KMS-11 (cell line): ENCODE data around the gene CDK14.

ENCODE experiments used
- H2AFZ ChIP-seq: fragments of 200-600 bp; sonication (generic); 2 replicates; pipeline ENCODE4 v1.6.1; 2016; ENCODE audit warnings: antibody characterized with exemption, mixed run types, low read depth
- H3K27ac ChIP-seq: fragments of 200-600 bp; sonication (generic); 2 replicates; pipeline ENCODE4 v1.6.1; 2016; ENCODE audit warnings: mild to moderate bottlenecking, mixed run types
- H3K27me3 ChIP-seq: fragments of 200-600 bp; sonication (generic); 2 replicates; pipeline ENCODE4 v1.6.1; 2017; ENCODE audit warnings: mild to moderate bottlenecking, low read depth, mixed run types, moderate library complexity; ENCODE audit not compliant: insufficient read depth
- H3K36me3 ChIP-seq: fragments of 200-600 bp; sonication (generic); 2 replicates; pipeline ENCODE4 v1.6.1; 2017; ENCODE audit warnings: mild to moderate bottlenecking, mixed run types; ENCODE audit not compliant: insufficient read depth
- H3K4me1 ChIP-seq: fragments of 200-600 bp; sonication (generic); 2 replicates; pipeline ENCODE4 v1.6.1; 2016; ENCODE audit warnings: mild to moderate bottlenecking, low read depth, mixed run types; ENCODE audit not compliant: poor library complexity, severe bottlenecking
- H3K4me2 ChIP-seq: fragments of 200-600 bp; sonication (generic); 2 replicates; pipeline ENCODE4 v1.7.0; 2016; ENCODE audit warnings: mild to moderate bottlenecking, mixed run types
- H3K4me3 ChIP-seq: fragments of 200-600 bp; sonication (generic); IDR thresholded peaks from 2 replicates; pipeline ENCODE4 v1.6.1; 2017; ENCODE audit warnings: low read depth, low read length, mixed read lengths; ENCODE audit not compliant: insufficient read depth
- H3K79me2 ChIP-seq: fragments of 200-600 bp; sonication (generic); 2 replicates; pipeline ENCODE4 v1.6.1; 2016; ENCODE audit warnings: low read depth, mixed run types; ENCODE audit not compliant: insufficient read depth
- H3K9ac ChIP-seq: fragments of 200-600 bp; sonication (generic); 2 replicates; pipeline ENCODE4 v1.6.1; 2016; ENCODE audit warnings: mild to moderate bottlenecking, mixed run types
- H4K20me1 ChIP-seq: fragments of 200-600 bp; sonication (generic); 2 replicates; pipeline ENCODE4 v1.6.1; 2016; ENCODE audit warnings: mild to moderate bottlenecking, mixed run types; ENCODE audit not compliant: insufficient read depth
- CTCF ChIP-seq: fragments of 200-600 bp; sonication (generic); conservative IDR thresholded peaks from 2 replicates; pipeline ENCODE4 v1.6.1; 2017; ENCODE audit warnings: low read depth, mild to moderate bottlenecking, antibody characterized with exemption, low read length, moderate library complexity, mixed read lengths

Gene CDK14

GRCh38 chr7:90655566-90655965, 59.4 kb downstream of the CDK14 start:
- Histone ChIP-seq H3K4me1 (no peaks in the 10 kb centered on the region), H3K36me3 (no peaks in the 10 kb centered on the region), H3K27ac (no peak overlapping the region), H3K27me3 (no peaks in the 10 kb centered on the region), H2AFZ (no peak overlapping the region), H3K79me2 (no peaks in the 10 kb centered on the region), H3K4me2 (no peak overlapping the region), H3K4me3 (no peak overlapping the region), H3K9ac (no peak overlapping the region), H4K20me1 (no peaks in the 10 kb centered on the region)
- TF ChIP-seq CTCF, result no peak

- no peaks in the 10 kb centered on the region for H3K4me1 ChIP-seq
- H3K4me2 ChIP-seq, result no peak overlapping the region
- no peak overlapping the region for H2AFZ ChIP-seq
- H3K36me3 ChIP-seq, result no peaks in the 10 kb centered on the region
- H3K4me3 ChIP-seq, result no peak overlapping the region
- no peak for TF ChIP-seq CTCF
- no peak overlapping the region for H3K27ac ChIP-seq
- H3K27me3 ChIP-seq, result no peaks in the 10 kb centered on the region
- no peak overlapping the region for H3K9ac ChIP-seq
- H4K20me1 ChIP-seq, result no peaks in the 10 kb centered on the region
- no peaks in the 10 kb centered on the region for H3K79me2 ChIP-seq
These were observed 61.4 kb downstream of the CDK14 start for GRCh38 chr7:90657481-90657880.

- Histone ChIP-seq H3K79me2 (no peaks in the 10 kb centered on the region), H3K9ac (no peak overlapping the region), H3K27me3 (no peaks in the 10 kb centered on the region), H2AFZ (no peak overlapping the region), H4K20me1 (no peaks in the 10 kb centered on the region), H3K27ac (no peak overlapping the region), H3K36me3 (no peaks in the 10 kb centered on the region), H3K4me2 (no peak overlapping the region), H3K4me1 (no peaks in the 10 kb centered on the region), H3K4me3 (no peak overlapping the region)
- no peak for TF ChIP-seq CTCF
These were observed 64.0 kb downstream of the CDK14 start for GRCh38 chr7:90660100-90660499.

- TF ChIP-seq CTCF, result no peak
- H3K79me2 ChIP-seq, result no peaks in the 10 kb centered on the region
These were observed 64.7 kb downstream of the CDK14 start for GRCh38 chr7:90660819-90661218.

More at GRCh38 chr7:90660819-90661218, 64.7 kb downstream of the CDK14 start:
- Histone ChIP-seq H3K4me1 (no peaks in the 10 kb centered on the region), H3K36me3 (no peaks in the 10 kb centered on the region), H3K27me3 (no peaks in the 10 kb centered on the region), H3K9ac (no peak overlapping the region), H4K20me1 (no peaks in the 10 kb centered on the region), H2AFZ (no peak overlapping the region), H3K27ac (no peak overlapping the region), H3K4me2 (no peak overlapping the region), H3K4me3 (no peak overlapping the region)
